Right forelimb (tissue), 1 donor: Measurements from ENCODE around the gene GABRG2.

Experiments
- DNase-seq: peaks from one replicate; pipeline ENCODE4 v3.0.0-alpha.2; 2018

Gene GABRG2

GRCh38 chr5:162196351-162196750, 128.8 kb downstream of the GABRG2 start:
- DNase-seq: no peak

- no peak for DNase-seq
Measured at GRCh38 chr5:162202285-162202880, 134.8 kb downstream of the GABRG2 start.
